HepG2 (cell line): ENCODE results near the gene SETD5. TPM values are rescaled to one million over a fixed set of nuclear protein-coding genes. Genes with fewer than 3 reads are reported as not detected.
A peak's percentile ranks its signal among the peaks of the same experiment; 100 is the strongest.

Experiments
- CEBPZ ChIP-seq: IDR thresholded peaks from 2 replicates; pipeline ENCODE4 v1.6.1; 2012; ENCODE audit warnings: low read length, improper control_type of control experiment
- HMGA1 ChIP-seq: sonication (generic); formaldehyde crosslinking; conservative IDR thresholded peaks from 2 replicates; pipeline ENCODE4 v1.4.0; 2020; ENCODE audit warnings: missing genetic modification reagents
- JARID2 ChIP-seq: sonication (generic); formaldehyde crosslinking; IDR thresholded peaks from 2 replicates; pipeline ENCODE4 v1.8.1; 2023; ENCODE audit warnings: missing genetic modification reagents, inconsistent platforms; ENCODE audit not compliant: insufficient replicate concordance
- MED1 ChIP-seq: sonication (generic); formaldehyde crosslinking; IDR thresholded peaks from 2 replicates; pipeline ENCODE4 v1.4.0; 2020; ENCODE audit warnings: missing genetic modification reagents
- NR2F1 ChIP-seq, 2 experiments: fragments of 450-650 bp in 1 of 2; formaldehyde crosslinking in 1 of 2; IDR thresholded peaks; 2 replicates each; pipeline versions ENCODE4 v1.5.0 to v1.6.1; 2016 to 2020; ENCODE audit warnings: mild to moderate bottlenecking in 1 of 2, missing compliant biosample characterization in 1 of 2, missing genetic modification reagents in 1 of 2, moderate library complexity in 1 of 2
- NR2F6 ChIP-seq, 2 experiments: IDR thresholded peaks; 2 replicates each; pipeline ENCODE4 v1.6.1; 2016; ENCODE audit warnings: antibody characterized with exemption in 1 of 2, mild to moderate bottlenecking in 1 of 2
- SALL2 ChIP-seq: sonication (generic); formaldehyde crosslinking; IDR thresholded peaks from 2 replicates; pipeline ENCODE4 v1.8.1; 2023; ENCODE audit warnings: mild to moderate bottlenecking, missing genetic modification reagents, inconsistent platforms
- SIX4 ChIP-seq: sonication (generic); formaldehyde crosslinking; IDR thresholded peaks from 2 replicates; pipeline ENCODE4 v1.4.0; 2020; ENCODE audit warnings: missing genetic modification reagents
- SMC3 ChIP-seq: IDR thresholded peaks from 2 replicates; pipeline ENCODE4 v1.6.1; 2011; ENCODE audit warnings: low read length, improper control_type of control experiment
- YY1 ChIP-seq: IDR thresholded peaks from 2 replicates; pipeline ENCODE4 v1.6.1; 2011; ENCODE audit warnings: low read length, low read depth, moderate library complexity, mild to moderate bottlenecking; ENCODE audit not compliant: insufficient read depth, insufficient replicate concordance
- ZNF142 ChIP-seq: sonication (generic); formaldehyde crosslinking; IDR thresholded peaks from 2 replicates; pipeline ENCODE4 v1.4.0; 2020; ENCODE audit warnings: missing genetic modification reagents
- ZNF557 ChIP-seq: sonication (generic); formaldehyde crosslinking; IDR thresholded peaks from 2 replicates; pipeline ENCODE4 v1.4.0; 2020; ENCODE audit warnings: missing genetic modification reagents
- ZNF687 ChIP-seq: sonication (generic); formaldehyde crosslinking; IDR thresholded peaks from 2 replicates; pipeline ENCODE4 v1.5.1; 2020; ENCODE audit warnings: mild to moderate bottlenecking, missing genetic modification reagents, moderate library complexity
- polyA plus RNA-seq, 8 experiments: library from polyadenylated mRNA; depleted of rRNA in 3 of 8; stranded (reverse) in 7 of 8; unstranded in 1 of 8; fragments of >200 nt; fragmentation: Illumina TruSeq in 4 of 8; extraction: Trizol in 4 of 8; gene quantifications; 2 replicates each; pipeline versions ENCODE4 v1.2.1 to v1.2.3, GENCODE V29; 2011 to 2016; ENCODE audit warnings: low read depth in 4 of 8, missing spikeins in 1 of 8, mixed read lengths in 1 of 8; ENCODE audit not compliant: insufficient read depth in 1 of 8
- total RNA-seq, 5 experiments: library from RNA; depleted of rRNA; stranded (reverse); fragments of >200 nt; fragmentation: Illumina TruSeq; extraction: Trizol; gene quantifications; 2 replicates each; pipeline ENCODE4 v1.2.3, GENCODE V29; 2016; ENCODE audit warnings: low read depth in 1 of 5

The SETD5 gene
- total and polyA plus RNA-seq, 2 of the 13 experiments (the other 11 are each of a cell fraction or from before 2014, with no cell fraction given), result 46.8 to 95.8 TPM

GRCh38 chr3:9362731-9363530, 34.5 kb upstream of the SETD5 start, which contains the start of gene THUMPD3 (continued):
- TF ChIP-seq CEBPZ (no peak), SIX4 (peak; percentile 31; the same call in 1 of the 2 replicates), SMC3 (no peak), ZNF557 (CRISPR knock-in tag) (peak; percentile 75; the same call in 1 of the 2 replicates), YY1 (peak; percentile 84), HMGA1 (CRISPR knock-in tag) (no peak), JARID2 (CRISPR knock-in tag) (peak; percentile 40), NR2F1 (CRISPR knock-in tag; IDR thresholded peaks at IDR 0.05) (peak in 1 of 2 experiments; percentile 57; a peak in 1 of 4 replicates), ZNF142 (CRISPR knock-in tag) (0 out of 2 replicates have a peak, but pooled peaks have one; percentile 26), NR2F6 (IDR thresholded peaks at IDR 0.05) (peak; percentile 55; the same call in 1 of the 2 replicates), NR2F6 (CRISPR knock-in tag; IDR thresholded peaks at IDR 0.05) (peak; percentile 83), MED1 (CRISPR knock-in tag) (peak; percentile 81), ZNF687 (CRISPR knock-in tag) (peak; percentile 100), SALL2 (peak; percentile 85)
